Measurements from ENCODE around the gene NONO. TPM values are rescaled to one million over a fixed set of nuclear protein-coding genes. Genes with fewer than 3 reads are reported as not detected.

The NONO gene
- total and polyA plus RNA-seq, 2 experiments from 2014 or later = 342 to 656 TPM

DNA sequence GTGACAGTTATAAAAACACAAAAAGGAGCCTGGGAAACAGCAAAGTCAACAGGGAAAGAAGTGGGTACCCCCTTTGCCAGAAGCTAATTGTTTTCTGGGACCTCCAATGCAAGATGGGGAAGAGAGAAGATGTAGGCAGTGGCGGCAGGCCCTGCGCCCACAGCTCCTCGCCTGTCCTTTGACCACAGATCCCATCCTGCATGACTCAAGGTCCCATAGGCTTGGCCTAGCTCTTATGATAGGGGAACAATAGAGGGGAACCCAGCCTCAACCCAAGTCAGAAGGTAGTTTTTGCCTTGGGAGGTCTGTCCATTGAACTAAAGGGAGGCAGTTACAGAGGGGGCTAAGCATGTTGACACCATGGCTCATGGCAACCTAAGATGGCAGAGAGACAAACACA is 43.7 kb upstream of the NONO start:
- no peak overlapping the region for H3K27ac ChIP-seq (ENCODE audit: low read depth)
- Mint-ChIP-seq H3K4me1 (no peaks in the 10 kb centered on the region), H3K9me3 (no peaks in the 10 kb centered on the region), H3K27me3 (ENCODE audit: insufficient read depth, low read depth, poor library complexity) (peaks cover 6% of the 10 kb centered on the region), H3K27ac (no peak overlapping the region), H3K4me3 (no peak overlapping the region), H3K36me3 (ENCODE audit: low read depth) (peaks cover 54% of the 10 kb centered on the region)
- no peak overlapping the region for H3K4me2 ChIP-seq
- no peaks in the 10 kb centered on the region for H3K36me3 ChIP-seq (ENCODE audit: insufficient read depth)
- H3F3A ChIP-seq (replicated peaks; ENCODE audit: low read depth) = no peaks in the 10 kb centered on the region
- no peak for TF ChIP-seq CREB1 (CRISPR knock-in tag; IDR thresholded peaks at IDR 0.05; ENCODE audit: low read depth)
- H3K79me2 ChIP-seq (replicated peaks; ENCODE audit: insufficient read depth) = no peaks in the 10 kb centered on the region
- ATAC-seq (no peak), DNase-seq (ENCODE audit: low spot score) (no peak)
- H3K9me2 ChIP-seq (ENCODE audit: insufficient read depth) = no peaks in the 10 kb centered on the region
- H3K27me3 ChIP-seq (ENCODE audit: insufficient read depth) = no peaks in the 10 kb centered on the region
- no peaks in the 10 kb centered on the region for H3K4me1 ChIP-seq (ENCODE audit: insufficient read depth)
- no peak overlapping the region for H2AFZ ChIP-seq
- no peaks in the 10 kb centered on the region for H4K20me1 ChIP-seq (replicated peaks; ENCODE audit: insufficient read depth)
- no peak overlapping the region for H3K4me3 ChIP-seq

- no peaks in the 10 kb centered on the region for H3K9me3 Mint-ChIP-seq
- Histone ChIP-seq H3K79me2 (replicated peaks; ENCODE audit: insufficient read depth) (no peaks in the 10 kb centered on the region), H4K20me1 (replicated peaks; ENCODE audit: insufficient read depth) (no peaks in the 10 kb centered on the region), H3K27me3 (ENCODE audit: insufficient read depth) (no peaks in the 10 kb centered on the region), H3K4me1 (ENCODE audit: insufficient read depth) (no peaks in the 10 kb centered on the region), H3K9me2 (ENCODE audit: insufficient read depth) (no peaks in the 10 kb centered on the region), H3K4me2 (no peak overlapping the region), H3K4me3 (no peak overlapping the region), H2AFZ (no peak overlapping the region), H3K36me3 (ENCODE audit: insufficient read depth) (no peaks in the 10 kb centered on the region), H3K27ac (ENCODE audit: low read depth) (no peak overlapping the region), H3F3A (replicated peaks; ENCODE audit: low read depth) (no peaks in the 10 kb centered on the region)
- H3K36me3 Mint-ChIP-seq (ENCODE audit: low read depth) = peaks cover 68% of the 10 kb centered on the region
- no peak for DNase-seq (ENCODE audit: low spot score)
- ATAC-seq = no peak
- no peak for TF ChIP-seq ZNF114 (CRISPR knock-in tag; IDR thresholded peaks at IDR 0.05)
- TF ChIP-seq NANOG (IDR thresholded peaks at IDR 0.05; ENCODE audit: borderline replicate concordance) = no peak
- no peak for TF ChIP-seq EZH2 (IDR thresholded peaks at IDR 0.05; ENCODE audit: low read depth, unreplicated experiment)
- no peak for TF ChIP-seq POLR2AphosphoS5 (IDR thresholded peaks at IDR 0.05; ENCODE audit: low read depth)
- no peak for TF ChIP-seq ZNF331 (CRISPR knock-in tag; IDR thresholded peaks at IDR 0.05; ENCODE audit: low read depth)
- H3K4me1 Mint-ChIP-seq = no peaks in the 10 kb centered on the region
- H3K27ac Mint-ChIP-seq = no peak overlapping the region
- no peak overlapping the region for H3K4me3 Mint-ChIP-seq
- peaks cover 6% of the 10 kb centered on the region for H3K27me3 Mint-ChIP-seq (ENCODE audit: insufficient read depth, low read depth, poor library complexity)
These were observed 42.1 kb upstream of the NONO start for GRCh38 chrX:71241301-71241700.

- no peaks in the 10 kb centered on the region for H4K20me1 ChIP-seq (replicated peaks; ENCODE audit: insufficient read depth)
- ATAC-seq = no peak
- H3K9me2 ChIP-seq (ENCODE audit: insufficient read depth) = no peaks in the 10 kb centered on the region
- H2AFZ ChIP-seq = no peak overlapping the region
- no peak overlapping the region for H3K4me3 Mint-ChIP-seq
- no peaks in the 10 kb centered on the region for H3K4me1 ChIP-seq (ENCODE audit: insufficient read depth)
- H3K36me3 Mint-ChIP-seq (ENCODE audit: low read depth) = peaks cover 96% of the 10 kb centered on the region
- H3K27ac ChIP-seq (ENCODE audit: low read depth) = no peak overlapping the region
- no peak for DNase-seq (ENCODE audit: low spot score)
- H3K36me3 ChIP-seq (ENCODE audit: insufficient read depth) = no peaks in the 10 kb centered on the region
- H3K4me2 ChIP-seq = no peak overlapping the region
- H3K4me3 ChIP-seq = no peak overlapping the region
- no peak overlapping the region for H3K27ac Mint-ChIP-seq
- H3K9me3 Mint-ChIP-seq = no peaks in the 10 kb centered on the region
- H3K4me1 Mint-ChIP-seq = no peaks in the 10 kb centered on the region
- no peaks in the 10 kb centered on the region for H3F3A ChIP-seq (replicated peaks; ENCODE audit: low read depth)
- no peaks in the 10 kb centered on the region for H3K79me2 ChIP-seq (replicated peaks; ENCODE audit: insufficient read depth)
- no peaks in the 10 kb centered on the region for H3K27me3 ChIP-seq (ENCODE audit: insufficient read depth)
- peaks cover 5% of the 10 kb centered on the region for H3K27me3 Mint-ChIP-seq (ENCODE audit: insufficient read depth, low read depth, poor library complexity)
- TF ChIP-seq POLR2AphosphoS5 (IDR thresholded peaks at IDR 0.05; ENCODE audit: low read depth) = no peak
- TF ChIP-seq, protein P1, sequence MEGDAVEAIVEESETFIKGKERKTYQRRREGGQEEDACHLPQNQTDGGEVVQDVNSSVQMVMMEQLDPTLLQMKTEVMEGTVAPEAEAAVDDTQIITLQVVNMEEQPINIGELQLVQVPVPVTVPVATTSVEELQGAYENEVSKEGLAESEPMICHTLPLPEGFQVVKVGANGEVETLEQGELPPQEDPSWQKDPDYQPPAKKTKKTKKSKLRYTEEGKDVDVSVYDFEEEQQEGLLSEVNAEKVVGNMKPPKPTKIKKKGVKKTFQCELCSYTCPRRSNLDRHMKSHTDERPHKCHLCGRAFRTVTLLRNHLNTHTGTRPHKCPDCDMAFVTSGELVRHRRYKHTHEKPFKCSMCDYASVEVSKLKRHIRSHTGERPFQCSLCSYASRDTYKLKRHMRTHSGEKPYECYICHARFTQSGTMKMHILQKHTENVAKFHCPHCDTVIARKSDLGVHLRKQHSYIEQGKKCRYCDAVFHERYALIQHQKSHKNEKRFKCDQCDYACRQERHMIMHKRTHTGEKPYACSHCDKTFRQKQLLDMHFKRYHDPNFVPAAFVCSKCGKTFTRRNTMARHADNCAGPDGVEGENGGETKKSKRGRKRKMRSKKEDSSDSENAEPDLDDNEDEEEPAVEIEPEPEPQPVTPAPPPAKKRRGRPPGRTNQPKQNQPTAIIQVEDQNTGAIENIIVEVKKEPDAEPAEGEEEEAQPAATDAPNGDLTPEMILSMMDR (conservative IDR thresholded peaks at IDR 0.05; ENCODE audit: low read depth in 2 of 2) = no peak
- TF ChIP-seq EZH2phosphoT487 (IDR thresholded peaks at IDR 0.05; ENCODE audit: unreplicated experiment) = no peak
- no peak for TF ChIP-seq CREB1 (CRISPR knock-in tag; IDR thresholded peaks at IDR 0.05; ENCODE audit: low read depth)
- TF ChIP-seq, protein P2, sequence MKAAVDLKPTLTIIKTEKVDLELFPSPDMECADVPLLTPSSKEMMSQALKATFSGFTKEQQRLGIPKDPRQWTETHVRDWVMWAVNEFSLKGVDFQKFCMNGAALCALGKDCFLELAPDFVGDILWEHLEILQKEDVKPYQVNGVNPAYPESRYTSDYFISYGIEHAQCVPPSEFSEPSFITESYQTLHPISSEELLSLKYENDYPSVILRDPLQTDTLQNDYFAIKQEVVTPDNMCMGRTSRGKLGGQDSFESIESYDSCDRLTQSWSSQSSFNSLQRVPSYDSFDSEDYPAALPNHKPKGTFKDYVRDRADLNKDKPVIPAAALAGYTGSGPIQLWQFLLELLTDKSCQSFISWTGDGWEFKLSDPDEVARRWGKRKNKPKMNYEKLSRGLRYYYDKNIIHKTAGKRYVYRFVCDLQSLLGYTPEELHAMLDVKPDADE (IDR thresholded peaks at IDR 0.05) = no peak
These were observed 38.9 kb upstream of the NONO start for GRCh38 chrX:71244359-71245128.

Data from GM23338 (cell line).